Stomach (tissue), 9 donors: ENCODE data around the gene NPR3. TPM values are rescaled to one million over a fixed set of nuclear protein-coding genes. Genes with fewer than 3 reads are reported as not detected.

Source experiments
- DNase-seq, 2 donors: peaks; one replicate each; pipeline versions ENCODE4 v3.0.0 to v3.0.0-alpha.2; 2013 to 2019
- H3K27ac ChIP-seq, 5 donors: fragments of 200-600 bp in 4 of 5; sonication (generic) in 4 of 5; one replicate each; pipeline ENCODE4 v1.5.1; 2013 to 2019; ENCODE audit warnings: mild to moderate bottlenecking in 1 of 5, moderate library complexity in 1 of 5
- H3K27me3 ChIP-seq, 3 donors: fragments of 200-600 bp; sonication (generic); one replicate each; pipeline ENCODE4 v1.5.1; 2017 to 2019; ENCODE audit warnings: mixed run types in 1 of 3
- H3K36me3 ChIP-seq, 4 donors: fragments of 200-600 bp; sonication (generic); 1 replicate in 3 of 4; 2 replicates in 1 of 4; pipeline ENCODE4 v1.5.1; 2016 to 2019
- H3K4me1 ChIP-seq, 4 donors: fragments of 200-600 bp; sonication (generic); one replicate each; pipeline ENCODE4 v1.5.1; 2016 to 2019
- H3K4me3 ChIP-seq, 4 donors: fragments of 200-600 bp; sonication (generic) in 3 of 4; one replicate each; pipeline ENCODE4 v1.5.1; 2016 to 2019; ENCODE audit warnings: mild to moderate bottlenecking in 1 of 4
- H3K9me3 ChIP-seq, 4 donors: fragments of 200-600 bp; sonication (generic); one replicate each; pipeline ENCODE4 v1.5.1; 2016 to 2019
- CTCF ChIP-seq, 7 experiments: fragments of 450-650 bp in 4 of 7; fragments of 200-600 bp in 3 of 7; sonication (generic) in 3 of 7; IDR thresholded peaks; one replicate each; pipeline ENCODE4 v1.5.1; 2016 to 2019; ENCODE audit warnings: antibody characterized with exemption in 7 of 7, control low read depth in 2 of 7, mild to moderate bottlenecking in 1 of 7
- EP300 ChIP-seq: sonication (generic); formaldehyde crosslinking; IDR thresholded peaks from one replicate; pipeline ENCODE4 v1.6.1; 2017; ENCODE audit warnings: antibody characterized with exemption
- POLR2A ChIP-seq, 4 donors: fragments of 450-650 bp; IDR thresholded peaks; one replicate each; pipeline ENCODE4 v1.6.1; 2016; ENCODE audit warnings: antibody characterized with exemption in 4 of 4, control low read depth in 2 of 4, mild to moderate bottlenecking in 1 of 4, moderate library complexity in 1 of 4
- POLR2AphosphoS5 ChIP-seq, 3 donors: sonication (generic); formaldehyde crosslinking; IDR thresholded peaks; one replicate each; pipeline ENCODE4 v1.6.1; 2016; ENCODE audit warnings: antibody characterized with exemption in 3 of 3
- WGBS, 5 donors: extraction: QIAGEN DNeasy Blood & Tissue Kit in 3 of 5; methylation state at CpG; one replicate each; pipeline versions ENCODE4 v1.1.5 to v1.1.7; 2013 to 2018; 5-methylcytosine and 5-hydroxymethylcytosine counted together
- intact Hi-C: fragments of 100-400 bp; cut with DNase I; formaldehyde crosslinking; loops from one replicate; pipeline ENCODE4 v1.15.1; 2023; ENCODE audit warnings: low total_unique reads
- polyA plus RNA-seq, 3 donors: library from polyadenylated mRNA; stranded (reverse); fragments of 200-250 nt; gene quantifications; one replicate each; pipeline ENCODE4 v1.2.3, GENCODE V29; 2013
- total RNA-seq, 5 donors: library from RNA; depleted of rRNA; stranded (reverse); fragments of >200 nt; gene quantifications; one replicate each; pipeline versions ENCODE4 v1.1.0 to v1.2.3, GENCODE V29; 2014 to 2016
- donor health status: healthy with polysubstance abuse.
- donor health status: Bipolar disorder and iron deficiency.
- donor health status: healthy.

NPR3 gene
- total and polyA plus RNA-seq, 8 donors, result 0.25 to 15.8 (median 1.8) TPM; not detected in 2

GRCh38 chr5:32779754-32780415 lies 68.8 kb downstream of the NPR3 start:
- H3K4me3 ChIP-seq, result no peak overlapping the region
- H3K27ac ChIP-seq, result no peak overlapping the region
- WGBS, 5 donors, result 62 to 73% (median 68%) methylated on average over 5 of the region's 5 CpGs
- DNase-seq, result no peak
- no peaks in the 10 kb centered on the region for H3K36me3 ChIP-seq
- no peaks in the 10 kb centered on the region for H3K4me1 ChIP-seq
- TF ChIP-seq POLR2AphosphoS5 (IDR thresholded peaks at IDR 0.05) (no peak), CTCF (IDR thresholded peaks at IDR 0.05) (no peak), EP300 (no peak), POLR2A (IDR thresholded peaks at IDR 0.05) (no peak)
- H3K9me3 ChIP-seq, result peaks cover 0 to 8% (median 0%) of the 10 kb centered on the region in 4 donors
- no peaks in the 10 kb centered on the region for H3K27me3 ChIP-seq
- intact Hi-C loops, result no loop called here

- Histone ChIP-seq H3K27ac (no peak overlapping the region), H3K36me3 (no peaks in the 10 kb centered on the region), H3K27me3 (no peaks in the 10 kb centered on the region), H3K9me3 (peaks cover 0 to 8% (median 0%) of the 10 kb centered on the region in 4 donors), H3K4me3 (no peak overlapping the region), H3K4me1 (no peaks in the 10 kb centered on the region)
- WGBS, 5 donors, result 59 to 77% (median 68%) methylated on average over 10 of the region's 10 CpGs
- DNase-seq, result no peak
- TF ChIP-seq CTCF (IDR thresholded peaks at IDR 0.05), result no peak
- no peak for TF ChIP-seq EP300
- no peak for TF ChIP-seq POLR2A (IDR thresholded peaks at IDR 0.05)
- no peak for TF ChIP-seq POLR2AphosphoS5 (IDR thresholded peaks at IDR 0.05)
- intact Hi-C loops, result no loop called here
Observed at GRCh38 chr5:32780508-32780919, 69.4 kb downstream of the NPR3 start.

- Histone ChIP-seq H3K27me3 (no peaks in the 10 kb centered on the region), H3K9me3 (peaks cover 0 to 8% (median 0%) of the 10 kb centered on the region in 4 donors), H3K36me3 (no peaks in the 10 kb centered on the region), H3K4me3 (no peak overlapping the region), H3K4me1 (no peaks in the 10 kb centered on the region), H3K27ac (no peak overlapping the region)
- 83 to 96% (median 91%) methylated on average over 4 of the region's 4 CpGs for WGBS, 5 donors
- intact Hi-C loops, result no loop called here
- TF ChIP-seq EP300 (no peak), POLR2AphosphoS5 (IDR thresholded peaks at IDR 0.05) (no peak), CTCF (IDR thresholded peaks at IDR 0.05) (no peak), POLR2A (IDR thresholded peaks at IDR 0.05) (no peak)
- DNase-seq, result no peak
Observed at GRCh38 chr5:32783661-32784060, 72.5 kb downstream of the NPR3 start.

GRCh38 chr5:32785611-32786254 lies 74.6 kb downstream of the NPR3 start:
- Histone ChIP-seq H3K27ac (no peak overlapping the region), H3K36me3 (no peaks in the 10 kb centered on the region), H3K9me3 (peaks cover 0 to 8% (median 0%) of the 10 kb centered on the region in 4 donors), H3K4me3 (no peak overlapping the region), H3K4me1 (no peaks in the 10 kb centered on the region), H3K27me3 (no peaks in the 10 kb centered on the region)
- TF ChIP-seq EP300 (no peak), POLR2AphosphoS5 (IDR thresholded peaks at IDR 0.05) (no peak), POLR2A (IDR thresholded peaks at IDR 0.05) (no peak), CTCF (IDR thresholded peaks at IDR 0.05) (no peak)
- intact Hi-C loops, result no loop called here
- WGBS, 5 donors, result 41 to 57% (median 54%) methylated on average over 3 of the region's 3 CpGs
- no peak for DNase-seq
